ENCODE results near the gene IL1RAP.
"Not testable (repeated sequence)": the region's sequence is repeated elsewhere in the genome, so short reads cannot be mapped to it uniquely, and the experiment has no call there.

The IL1RAP gene, protein sequence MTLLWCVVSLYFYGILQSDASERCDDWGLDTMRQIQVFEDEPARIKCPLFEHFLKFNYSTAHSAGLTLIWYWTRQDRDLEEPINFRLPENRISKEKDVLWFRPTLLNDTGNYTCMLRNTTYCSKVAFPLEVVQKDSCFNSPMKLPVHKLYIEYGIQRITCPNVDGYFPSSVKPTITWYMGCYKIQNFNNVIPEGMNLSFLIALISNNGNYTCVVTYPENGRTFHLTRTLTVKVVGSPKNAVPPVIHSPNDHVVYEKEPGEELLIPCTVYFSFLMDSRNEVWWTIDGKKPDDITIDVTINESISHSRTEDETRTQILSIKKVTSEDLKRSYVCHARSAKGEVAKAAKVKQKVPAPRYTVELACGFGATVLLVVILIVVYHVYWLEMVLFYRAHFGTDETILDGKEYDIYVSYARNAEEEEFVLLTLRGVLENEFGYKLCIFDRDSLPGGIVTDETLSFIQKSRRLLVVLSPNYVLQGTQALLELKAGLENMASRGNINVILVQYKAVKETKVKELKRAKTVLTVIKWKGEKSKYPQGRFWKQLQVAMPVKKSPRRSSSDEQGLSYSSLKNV

GRCh38 chr3:190513409-190514370 is at the start of gene IL1RAP:
Gene IL1RAP (plus strand): TSS chr3:190514085. CDS start chr3:190564290, 50,205 bp downstream.
- H3K4me1 Mint-ChIP-seq = peaks cover 6% of the 10 kb centered on the region

DNA sequence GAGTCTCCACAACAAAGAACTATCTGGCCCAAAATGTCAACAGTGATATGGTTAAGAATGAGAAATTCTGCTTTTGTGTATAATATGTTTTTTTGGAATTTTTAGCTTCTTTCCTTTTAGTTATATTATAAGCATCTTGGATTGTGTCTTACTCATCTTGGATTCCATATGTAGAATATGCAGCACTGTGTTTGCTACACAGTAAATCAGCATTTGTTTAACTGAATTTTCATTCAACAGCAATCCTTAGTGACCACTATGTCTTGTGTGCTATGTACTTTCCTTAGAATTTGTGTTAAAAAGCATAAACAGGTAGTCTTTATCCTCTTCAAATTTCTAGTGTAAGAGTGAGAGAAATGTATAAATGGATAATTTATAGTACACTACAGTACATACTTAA is 46.0 kb upstream of the IL1RAP start:
- H3K4me1 Mint-ChIP-seq = peaks cover 10% of the 10 kb centered on the region
- H3K27me3 Mint-ChIP-seq (ENCODE audit: low read depth, poor library complexity) = peaks cover 5% of the 10 kb centered on the region
- H3K27ac Mint-ChIP-seq = no peak overlapping the region

More at GRCh38 chr3:190513409-190514370, at the start of gene IL1RAP:
- Mint-ChIP-seq H3K27ac (no peak within 1 kb of the TSS), H3K4me3 (peak within 1 kb of the TSS; percentile 89), H3K27me3 (ENCODE audit: low read depth, poor library complexity) (peaks cover 23% of the 10 kb centered on the region), H3K36me3 (ENCODE audit: low read depth) (peaks cover 5% of the 10 kb centered on the region), H3K9me3 (peaks cover 3% of the 10 kb centered on the region)
- DNase-seq = peak; percentile 90
- TF ChIP-seq, protein P1, sequence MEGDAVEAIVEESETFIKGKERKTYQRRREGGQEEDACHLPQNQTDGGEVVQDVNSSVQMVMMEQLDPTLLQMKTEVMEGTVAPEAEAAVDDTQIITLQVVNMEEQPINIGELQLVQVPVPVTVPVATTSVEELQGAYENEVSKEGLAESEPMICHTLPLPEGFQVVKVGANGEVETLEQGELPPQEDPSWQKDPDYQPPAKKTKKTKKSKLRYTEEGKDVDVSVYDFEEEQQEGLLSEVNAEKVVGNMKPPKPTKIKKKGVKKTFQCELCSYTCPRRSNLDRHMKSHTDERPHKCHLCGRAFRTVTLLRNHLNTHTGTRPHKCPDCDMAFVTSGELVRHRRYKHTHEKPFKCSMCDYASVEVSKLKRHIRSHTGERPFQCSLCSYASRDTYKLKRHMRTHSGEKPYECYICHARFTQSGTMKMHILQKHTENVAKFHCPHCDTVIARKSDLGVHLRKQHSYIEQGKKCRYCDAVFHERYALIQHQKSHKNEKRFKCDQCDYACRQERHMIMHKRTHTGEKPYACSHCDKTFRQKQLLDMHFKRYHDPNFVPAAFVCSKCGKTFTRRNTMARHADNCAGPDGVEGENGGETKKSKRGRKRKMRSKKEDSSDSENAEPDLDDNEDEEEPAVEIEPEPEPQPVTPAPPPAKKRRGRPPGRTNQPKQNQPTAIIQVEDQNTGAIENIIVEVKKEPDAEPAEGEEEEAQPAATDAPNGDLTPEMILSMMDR (IDR thresholded peaks at IDR 0.05) = peak; percentile 45

DNA sequence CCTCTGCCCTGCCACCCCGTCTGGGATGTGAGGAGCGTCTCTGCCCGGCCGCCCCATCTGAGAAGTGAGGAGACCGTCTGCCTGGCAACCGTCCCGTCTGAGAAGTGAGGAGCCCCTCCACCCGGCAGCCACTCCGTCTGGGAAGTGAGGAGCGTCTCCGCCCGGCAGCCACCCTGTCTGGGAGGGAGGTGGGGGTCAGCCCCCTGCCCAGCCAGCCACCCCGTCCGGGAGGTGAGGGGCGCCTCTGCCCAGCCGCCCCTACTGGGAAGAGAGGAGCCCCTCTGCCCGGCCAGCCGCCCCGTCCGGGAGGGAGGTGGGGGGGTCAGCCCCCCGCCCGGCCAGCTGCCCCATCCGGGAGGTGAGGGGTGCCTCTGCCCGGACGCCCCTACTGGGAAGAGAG is 40.6 kb upstream of the IL1RAP start:
- H3K27ac Mint-ChIP-seq; H3K4me1 Mint-ChIP-seq; DNase-seq; H3K27me3 Mint-ChIP-seq (ENCODE audit: low read depth, poor library complexity); H3K4me3 Mint-ChIP-seq; H3K36me3 Mint-ChIP-seq (ENCODE audit: low read depth): not testable (repeated sequence)
- peaks cover 27% of the 10 kb centered on the region for H3K9me3 Mint-ChIP-seq

More for the DNA sequence above, 46.0 kb upstream of the IL1RAP start:
- peaks cover 8% of the 10 kb centered on the region for H3K36me3 Mint-ChIP-seq (ENCODE audit: low read depth)
- TF ChIP-seq, protein P1 (IDR thresholded peaks at IDR 0.05) = no peak
- DNase-seq = no peak
- no peak overlapping the region for H3K4me3 Mint-ChIP-seq
- H3K9me3 Mint-ChIP-seq = peaks cover 25% of the 10 kb centered on the region

- H3K27me3 Mint-ChIP-seq (ENCODE audit: low read depth, poor library complexity) = no peaks in the 10 kb centered on the region
- H3K27ac Mint-ChIP-seq = no peak overlapping the region
- no peaks in the 10 kb centered on the region for H3K9me3 Mint-ChIP-seq
- no peak overlapping the region for H3K4me3 Mint-ChIP-seq
- H3K4me1 Mint-ChIP-seq = peaks cover 14% of the 10 kb centered on the region
- TF ChIP-seq, protein P1 (IDR thresholded peaks at IDR 0.05) = no peak
- H3K36me3 Mint-ChIP-seq (ENCODE audit: low read depth) = no peaks in the 10 kb centered on the region
- no peak for DNase-seq
These were observed 32.1 kb upstream of the IL1RAP start for GRCh38 chr3:190481779-190482178.

DNA sequence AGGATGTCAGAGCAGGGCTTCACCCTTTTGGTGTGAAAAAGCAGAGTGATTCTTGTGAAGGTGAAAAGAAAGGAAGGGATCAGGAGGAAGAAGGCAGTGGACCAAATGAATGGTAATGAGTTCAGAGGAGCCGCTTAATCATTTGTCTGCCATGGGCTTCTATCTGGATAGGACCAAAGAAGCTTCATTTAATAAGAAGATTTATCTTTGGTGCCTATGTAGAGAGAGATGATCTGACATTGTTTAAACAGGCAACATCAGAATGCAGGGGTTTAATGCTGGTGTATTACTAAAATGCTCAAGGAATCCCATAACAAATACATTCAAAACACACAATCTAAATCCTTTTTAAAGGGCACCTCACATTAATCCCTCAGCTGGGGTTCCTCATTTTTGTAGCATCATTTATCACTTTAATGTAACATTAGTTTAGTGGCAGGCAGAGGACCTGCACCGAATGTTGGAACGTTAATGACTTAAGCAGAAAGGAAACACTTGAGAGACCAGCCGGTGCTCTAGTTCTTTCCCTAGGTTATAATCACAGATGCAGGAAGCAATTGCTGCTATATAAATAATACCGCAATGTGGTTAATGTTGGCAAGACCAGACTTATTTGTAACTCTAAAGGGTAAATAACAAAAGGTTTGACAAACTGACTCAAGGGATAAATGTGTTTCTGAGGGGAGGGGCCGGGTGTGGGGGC is 27.9 kb upstream of the IL1RAP start:
- Mint-ChIP-seq H3K27ac (peak overlapping the region; percentile 68), H3K9me3 (no peaks in the 10 kb centered on the region), H3K36me3 (ENCODE audit: low read depth) (no peaks in the 10 kb centered on the region), H3K4me1 (peaks cover 19% of the 10 kb centered on the region), H3K4me3 (no peak overlapping the region), H3K27me3 (ENCODE audit: low read depth, poor library complexity) (peaks cover 4% of the 10 kb centered on the region)
- TF ChIP-seq, protein P1 (IDR thresholded peaks at IDR 0.05) = no peak
- no peak for DNase-seq

Measured in nephron progenitor cell (in vitro differentiated cells).